HEK293T (cell line): Measurements from ENCODE around the gene DMTF1.

Source experiments
- CTCF ChIA-PET: fragments of 350-600 bp; formaldehyde crosslinking; extraction: SDS; loops from one replicate; lab custom pipeline; 2021; ENCODE audit warnings: antibody characterized with exemption, inconsistent platforms; lab: Yijun Ruan, JAX
- POLR2A ChIA-PET: fragments of 350-600 bp; formaldehyde crosslinking; extraction: SDS; loops from one replicate; lab custom pipeline; 2020; ENCODE audit warnings: antibody characterized with exemption, inconsistent platforms; lab: Yijun Ruan, JAX
- DNase-seq: peaks from one replicate; pipeline ENCODE4 v3.0.0; 2012; ENCODE audit warnings: mixed read lengths; ENCODE audit errors: extremely low spot score
- ARNT ChIP-seq: fragments of 450-650 bp; IDR thresholded peaks from 2 replicates; pipeline ENCODE4 v1.6.1; 2017; ENCODE audit warnings: mild to moderate bottlenecking
- BHLHE40 ChIP-seq: fragments of 450-650 bp; IDR thresholded peaks from 2 replicates; pipeline ENCODE4 v1.6.1; 2016; ENCODE audit warnings: mild to moderate bottlenecking, moderate library complexity, borderline replicate concordance
- CTBP1 ChIP-seq: fragments of 450-650 bp; IDR thresholded peaks from 2 replicates; pipeline ENCODE4 v1.6.1; 2016; ENCODE audit warnings: borderline replicate concordance
- ELF4 ChIP-seq: fragments of 450-650 bp; IDR thresholded peaks from 2 replicates; pipeline ENCODE4 v1.6.1; 2017; ENCODE audit warnings: antibody characterized with exemption
- FOXA1 ChIP-seq: fragments of 450-650 bp; IDR thresholded peaks from 2 replicates; pipeline ENCODE4 v1.6.1; 2016; ENCODE audit warnings: mild to moderate bottlenecking
- FOXK2 ChIP-seq: fragments of 450-650 bp; IDR thresholded peaks from 2 replicates; pipeline ENCODE4 v1.6.1; 2016; ENCODE audit warnings: mild to moderate bottlenecking
- FOXM1 ChIP-seq: fragments of 450-650 bp; IDR thresholded peaks from 2 replicates; pipeline ENCODE4 v1.6.1; 2017; ENCODE audit warnings: mild to moderate bottlenecking, borderline replicate concordance
- HDGF ChIP-seq: fragments of 450-650 bp; IDR thresholded peaks from 2 replicates; pipeline ENCODE4 v1.6.1; 2017; ENCODE audit warnings: antibody characterized with exemption, borderline replicate concordance
- L3MBTL2 ChIP-seq: fragments of 450-650 bp; conservative IDR thresholded peaks from 2 replicates; pipeline ENCODE4 v1.6.1; 2016; ENCODE audit warnings: mild to moderate bottlenecking
- LEF1 ChIP-seq: fragments of 450-650 bp; IDR thresholded peaks from 2 replicates; pipeline ENCODE4 v1.6.1; 2017; ENCODE audit warnings: mild to moderate bottlenecking, borderline replicate concordance
- NFRKB ChIP-seq: fragments of 450-650 bp; IDR thresholded peaks from 2 replicates; pipeline ENCODE4 v1.6.1; 2016; ENCODE audit warnings: mild to moderate bottlenecking, moderate library complexity
- PKNOX1 ChIP-seq: fragments of 450-650 bp; IDR thresholded peaks from 2 replicates; pipeline ENCODE4 v1.6.1; 2016
- SP1 ChIP-seq: fragments of 450-650 bp; IDR thresholded peaks from 2 replicates; pipeline ENCODE4 v1.6.1; 2017
- SUZ12 ChIP-seq: fragments of 450-650 bp; IDR thresholded peaks from 2 replicates; pipeline ENCODE4 v1.6.1; 2016; ENCODE audit warnings: mild to moderate bottlenecking
- TARDBP ChIP-seq: fragments of 450-650 bp; IDR thresholded peaks from 2 replicates; pipeline ENCODE4 v1.6.1; 2016
- ZNF384 ChIP-seq: fragments of 450-650 bp; IDR thresholded peaks from 2 replicates; pipeline ENCODE4 v1.6.1; 2016

Gene DMTF1

GRCh38 chr7:87127019-87127418 lies 25.2 kb upstream of the DMTF1 start:
- CTCF ChIA-PET = no interaction called here

GRCh38 chr7:87128861-87129267 lies 23.4 kb upstream of the DMTF1 start:
- DNase-seq = peak; percentile 54
- ChIA-PET POLR2A (interaction anchor here (0.7 to 2.6 kb wide), 3 partner anchors 8 to 24 kb away, joined by 3 to 18 read pairs (median 3); partner anchors contain the start of gene DMTF1), CTCF (interaction anchor here (1.1 kb wide), 1 partner anchor 187 kb away, joined by 3 read pairs; no protein-coding TSS in a partner anchor)
- TF ChIP-seq CTBP1 (no peak), FOXA1 (no peak), PKNOX1 (peak; percentile 98)

More at GRCh38 chr7:87127019-87127418, 25.2 kb upstream of the DMTF1 start:
- TF ChIP-seq SP1 = no peak
- no peak for TF ChIP-seq FOXA1
- POLR2A ChIA-PET = interaction anchor here (1.0 kb wide), 1 partner anchor 25 kb away, joined by 3 read pairs; the partner anchor contains the start of gene DMTF1
- no peak for DNase-seq

GRCh38 chr7:87129332-87129731 lies 22.9 kb upstream of the DMTF1 start:
- DNase-seq = no peak
- CTCF ChIA-PET = interaction anchor here (0.9 to 1.8 kb wide), 3 partner anchors 17 to 188 kb away, joined by 3 to 8 read pairs (median 4); no protein-coding TSS in a partner anchor
- no peak for TF ChIP-seq TARDBP
- TF ChIP-seq LEF1 = no peak
- TF ChIP-seq BHLHE40 = no peak
- TF ChIP-seq NFRKB = no peak
- no peak for TF ChIP-seq FOXA1
- TF ChIP-seq FOXM1 = no peak
- TF ChIP-seq ARNT = no peak
- no peak for TF ChIP-seq ZNF384
- no peak for TF ChIP-seq L3MBTL2
- TF ChIP-seq ELF4 = no peak
- no peak for TF ChIP-seq SP1
- no peak for TF ChIP-seq SUZ12
- TF ChIP-seq FOXK2 = no peak
- no peak for TF ChIP-seq CTBP1
- TF ChIP-seq HDGF = no peak
- no peak for TF ChIP-seq PKNOX1
- POLR2A ChIA-PET = interaction anchor here (0.7 to 2.6 kb wide), 3 partner anchors 8 to 23 kb away, joined by 3 to 18 read pairs (median 3); partner anchors contain the start of gene DMTF1

DNA sequence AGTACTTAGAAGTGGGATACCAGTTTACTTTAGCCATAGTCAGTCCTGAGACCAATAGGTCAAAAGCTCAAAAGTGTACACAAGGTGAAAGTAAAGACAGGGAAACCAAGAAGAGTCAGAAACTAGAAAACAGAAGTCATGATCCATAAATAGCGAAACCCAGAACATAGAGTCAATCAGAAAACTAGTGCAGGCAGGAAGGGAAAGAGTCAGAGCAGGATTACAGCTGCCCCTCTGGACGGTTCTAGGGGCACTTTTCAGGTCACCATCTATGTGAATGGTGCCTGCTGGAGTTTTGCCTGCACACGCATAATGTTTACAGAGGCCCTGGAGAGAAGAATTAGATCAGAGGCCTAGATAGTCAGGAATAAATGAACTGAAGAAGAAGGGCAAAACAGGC lies 22.4 kb upstream of the DMTF1 start:
- CTCF ChIA-PET = interaction anchor here (0.9 to 1.8 kb wide), 3 partner anchors 17 to 188 kb away, joined by 3 to 8 read pairs (median 4); no protein-coding TSS in a partner anchor
- POLR2A ChIA-PET = interaction anchor here (2.6 kb wide), 1 partner anchor 23 kb away, joined by 18 read pairs; the partner anchor contains the start of gene DMTF1
- DNase-seq = no peak
- TF ChIP-seq SUZ12 (no peak), BHLHE40 (no peak), ZNF384 (no peak), HDGF (no peak), CTBP1 (no peak), L3MBTL2 (no peak), NFRKB (no peak), LEF1 (no peak), FOXM1 (no peak), FOXK2 (no peak), SP1 (no peak), TARDBP (no peak), ELF4 (no peak), ARNT (no peak), FOXA1 (no peak), PKNOX1 (no peak)

DNA sequence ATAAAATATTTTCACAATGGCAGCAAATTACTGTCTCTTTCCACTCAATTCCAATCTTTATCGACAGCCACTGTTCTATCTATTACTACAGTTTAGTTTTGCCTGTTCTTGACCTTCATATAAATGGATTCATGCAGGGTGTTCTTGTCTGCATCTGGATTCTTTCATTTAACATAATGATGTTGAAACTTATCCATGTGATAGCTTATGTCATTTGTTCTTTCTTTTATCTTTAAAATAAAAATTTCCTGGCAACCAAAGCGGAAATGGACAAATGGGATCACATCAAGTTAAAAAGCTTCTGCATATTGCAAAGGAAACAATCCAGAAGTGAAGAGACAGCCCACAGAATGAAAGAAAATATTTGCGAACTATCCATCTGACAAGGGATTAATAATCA lies 20.5 kb upstream of the DMTF1 start:
- POLR2A ChIA-PET = no interaction called here
- TF ChIP-seq LEF1 (no peak), CTBP1 (no peak), PKNOX1 (no peak), BHLHE40 (no peak), NFRKB (no peak), ZNF384 (no peak), FOXK2 (no peak), HDGF (no peak), SUZ12 (no peak), FOXA1 (no peak), L3MBTL2 (no peak), SP1 (no peak), FOXM1 (no peak), ARNT (no peak), TARDBP (no peak), ELF4 (no peak)
- no peak for DNase-seq
- CTCF ChIA-PET = no interaction called here

GRCh38 chr7:87137271-87137670 lies 15.0 kb upstream of the DMTF1 start:
- no peak for DNase-seq
- POLR2A ChIA-PET = no interaction called here
- TF ChIP-seq HDGF = no peak
- no peak for TF ChIP-seq TARDBP
- TF ChIP-seq ELF4 = no peak
- CTCF ChIA-PET = no interaction called here
